IPS DF 4.7 (cell line): ENCODE data around the gene CCM2L.

Experiments used
- DNase-seq: peaks from one replicate; pipeline ENCODE4 v3.0.0-alpha.2; 2013; ENCODE audit warnings: low spot score; ENCODE audit errors: extremely low read depth

Gene CCM2L

DNA sequence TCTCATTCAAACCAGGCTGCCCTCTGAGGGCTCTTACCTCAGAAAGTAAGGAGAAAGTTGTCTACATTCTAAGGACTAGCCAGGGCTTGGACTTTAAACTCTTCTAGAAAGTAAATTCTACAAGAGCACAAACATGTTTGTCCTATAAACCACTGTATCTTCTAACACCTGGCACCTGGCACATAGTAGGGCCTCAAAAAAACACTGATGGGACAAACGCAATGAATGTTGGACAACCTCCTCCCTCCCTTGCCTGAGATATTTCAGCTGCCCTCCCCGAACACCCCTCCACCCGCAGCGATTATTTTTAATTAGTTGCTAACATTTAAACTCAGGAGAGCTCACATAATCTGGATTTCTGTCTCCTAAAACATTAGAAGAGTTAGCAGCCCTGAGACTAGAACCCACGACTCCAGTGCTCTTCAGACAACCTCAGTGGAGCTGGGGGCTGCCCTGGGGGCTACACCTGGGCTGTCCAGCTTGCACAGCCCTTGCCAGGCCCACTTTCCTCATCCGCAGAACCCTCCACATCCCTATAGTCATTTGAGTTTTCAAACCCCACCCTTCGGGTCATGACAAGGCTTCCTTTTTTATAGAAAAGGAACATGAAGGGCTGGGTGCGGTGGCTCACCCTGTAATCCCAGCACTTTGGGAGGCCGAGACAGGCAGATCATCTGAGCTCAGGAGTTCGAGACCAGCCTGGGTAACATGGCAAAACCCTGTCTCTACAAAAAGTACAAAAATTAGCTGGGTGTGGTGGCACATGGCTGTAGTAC, 46.7 kb downstream of the CCM2L start:
- no peak for DNase-seq

DNA sequence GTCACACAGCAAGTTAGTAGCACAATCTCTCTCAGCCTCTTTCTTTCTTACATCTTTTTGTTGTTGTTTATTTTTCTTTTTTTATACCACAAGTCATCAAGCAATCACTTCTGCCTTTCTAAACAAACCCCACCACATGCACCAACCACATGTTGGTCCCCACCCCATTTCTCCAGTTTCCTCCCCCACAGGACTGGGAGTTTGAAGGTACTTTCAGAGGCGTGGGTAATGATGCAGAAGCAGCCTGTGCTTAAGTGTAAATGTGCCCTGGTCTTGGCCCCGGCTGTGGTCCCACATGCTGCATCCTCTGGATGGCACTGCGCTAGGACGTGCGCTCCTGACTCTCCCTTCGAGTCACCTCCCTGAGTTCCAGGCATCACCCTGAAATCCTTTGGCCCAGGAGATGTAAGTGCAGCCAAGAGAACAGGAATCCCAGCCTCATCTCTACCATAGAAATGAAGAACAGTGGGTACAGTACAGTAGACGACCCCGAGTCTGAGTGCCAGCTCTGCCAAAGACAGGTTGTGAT, 47.5 kb downstream of the CCM2L start:
- no peak for DNase-seq

DNA sequence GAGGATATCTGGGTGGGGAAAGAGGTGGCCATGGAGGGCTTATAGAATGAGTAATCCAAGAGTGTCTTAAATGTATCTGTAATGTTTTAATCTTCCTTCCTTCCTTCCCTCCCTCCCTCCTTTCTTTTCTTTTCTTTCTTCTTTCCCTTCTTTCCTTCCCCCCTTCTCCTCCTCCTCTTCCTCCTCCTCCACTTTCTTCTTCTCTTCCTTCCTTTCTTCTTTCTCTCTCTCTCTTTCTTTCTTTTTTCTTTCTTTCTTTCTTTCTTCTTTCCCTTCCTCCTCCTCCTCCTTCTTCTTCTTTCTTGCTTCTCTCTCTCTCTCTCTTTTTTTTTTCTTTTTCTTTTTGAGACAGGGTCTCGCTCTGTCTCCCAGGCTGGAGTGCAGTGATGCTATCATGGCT, 49.0 kb downstream of the CCM2L start:
- DNase-seq: no peak

DNA sequence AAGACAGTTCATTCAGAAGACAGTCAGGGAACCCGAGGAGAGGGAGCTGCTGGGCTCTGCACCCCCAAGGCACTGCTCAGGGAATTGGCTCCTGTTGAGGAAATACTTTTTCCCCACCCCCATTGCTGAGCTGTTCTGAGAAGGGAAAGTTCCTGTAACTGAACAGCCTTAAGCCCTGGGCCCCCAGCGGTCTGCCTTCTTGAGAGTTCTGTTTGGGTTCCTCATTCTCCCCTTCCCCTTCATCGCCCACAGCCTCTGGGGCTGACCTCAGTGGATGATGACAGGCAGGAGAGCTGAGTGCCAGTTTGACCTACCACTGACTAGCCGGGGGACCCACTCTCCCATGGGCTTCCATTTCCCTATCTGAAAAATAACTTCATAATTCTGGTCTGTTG, 52.5 kb downstream of the CCM2L start:
- no peak for DNase-seq

DNA sequence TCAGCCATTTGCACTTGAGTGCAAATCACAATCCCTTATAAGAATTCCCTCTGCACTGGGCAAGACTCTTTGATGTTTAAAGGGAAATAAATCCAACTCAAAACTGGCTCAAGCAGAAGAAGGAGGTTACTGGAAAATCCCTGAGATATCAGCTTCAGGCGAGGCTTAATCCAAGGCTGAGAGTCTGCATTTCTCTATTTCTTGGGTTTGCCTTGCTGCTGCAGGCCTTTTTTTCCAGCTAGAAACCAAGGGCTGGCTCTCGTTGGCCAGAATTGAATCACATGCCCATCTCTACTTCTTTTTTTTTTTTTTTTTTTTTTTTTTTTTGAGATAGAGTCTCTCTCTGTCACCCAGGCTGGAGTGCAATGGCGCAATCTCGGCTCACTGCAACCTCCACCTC, 53.5 kb downstream of the CCM2L start:
- DNase-seq: no peak

DNA sequence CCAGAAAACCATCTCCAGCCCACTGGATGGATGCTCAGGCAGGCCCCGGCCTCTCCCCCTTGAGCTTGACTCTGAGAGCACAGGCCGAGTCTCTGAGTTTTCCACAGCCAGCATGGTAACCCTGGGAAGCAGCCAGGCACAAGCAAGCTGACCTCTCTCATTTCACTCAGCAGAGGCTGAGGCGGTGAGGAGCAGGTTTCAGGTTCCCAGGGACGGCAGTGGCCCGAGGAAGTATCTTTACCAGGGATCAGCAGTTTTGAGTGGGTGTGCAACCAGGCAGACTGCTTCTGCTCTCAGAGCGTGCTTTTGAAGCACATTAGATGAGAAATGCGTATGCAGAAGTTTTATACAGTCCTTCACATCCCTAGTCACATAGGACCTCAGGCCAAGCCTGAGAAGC, 54.4 kb downstream of the CCM2L start:
- DNase-seq: no peak

DNA sequence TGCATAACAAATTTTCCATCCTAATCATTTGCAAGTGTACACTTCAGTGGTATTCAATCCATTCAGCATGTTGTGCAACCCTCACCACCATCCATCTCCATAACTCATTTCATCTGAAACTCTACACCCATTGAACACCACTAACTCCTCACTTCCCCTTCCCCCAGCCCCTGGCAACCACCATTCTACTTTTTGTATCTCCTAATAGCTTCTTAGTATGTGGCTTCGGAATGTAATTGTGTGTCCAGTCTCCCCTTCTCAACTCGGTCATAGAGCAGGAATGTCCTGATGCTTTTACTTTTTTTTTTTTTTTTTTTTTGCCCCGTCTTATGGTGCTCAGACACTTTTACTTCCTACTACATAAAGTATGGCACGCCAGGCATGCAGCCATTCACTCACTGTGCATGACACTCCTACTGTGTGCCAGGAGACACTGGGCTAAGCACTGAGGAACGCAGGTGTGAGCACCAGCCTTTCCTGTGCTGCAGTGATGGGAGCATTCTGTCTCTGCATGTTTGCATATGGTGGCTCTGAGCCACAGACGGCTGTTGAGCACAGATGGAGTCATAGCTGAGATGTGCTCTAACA, 57.1 kb downstream of the CCM2L start:
- no peak for DNase-seq

DNA sequence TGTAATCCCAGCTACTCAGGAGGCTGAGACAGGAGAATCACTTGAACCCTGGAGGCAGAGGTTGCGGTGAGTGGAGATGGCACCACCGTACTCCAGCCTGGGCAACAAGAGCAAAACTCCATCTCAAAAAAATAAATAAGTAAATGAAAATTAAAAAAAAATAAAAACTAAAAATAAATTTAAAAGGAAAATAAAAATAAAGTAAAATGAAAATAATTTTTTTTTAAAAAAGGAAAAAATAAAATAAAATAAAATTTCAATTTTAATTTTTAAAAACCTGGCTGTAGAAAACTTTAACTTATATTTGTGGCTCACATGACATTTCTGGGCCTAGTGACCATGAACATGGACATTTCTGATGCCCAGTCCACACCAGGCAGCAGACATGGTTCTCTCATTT, 57.9 kb downstream of the CCM2L start:
- DNase-seq: no peak

DNA sequence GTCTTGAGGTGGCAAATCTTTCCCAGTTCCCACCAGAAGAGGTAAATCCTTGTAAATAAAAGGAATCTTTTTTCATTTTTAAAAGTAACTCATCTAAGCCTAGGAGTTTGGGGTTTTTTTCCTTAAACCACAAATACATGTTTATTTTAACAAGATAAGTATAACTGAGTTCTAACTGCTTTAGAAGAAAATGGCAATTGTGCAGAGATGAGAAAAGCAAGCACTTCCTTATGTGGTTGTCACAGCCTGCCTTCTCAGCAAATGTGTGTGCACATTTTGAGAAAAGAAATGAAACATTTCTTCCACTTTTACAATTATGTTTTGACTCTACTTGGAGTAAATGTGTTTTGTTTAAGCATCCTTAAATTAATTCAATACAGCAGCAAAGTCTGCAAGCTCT, 59.5 kb downstream of the CCM2L start:
- no peak for DNase-seq

DNA sequence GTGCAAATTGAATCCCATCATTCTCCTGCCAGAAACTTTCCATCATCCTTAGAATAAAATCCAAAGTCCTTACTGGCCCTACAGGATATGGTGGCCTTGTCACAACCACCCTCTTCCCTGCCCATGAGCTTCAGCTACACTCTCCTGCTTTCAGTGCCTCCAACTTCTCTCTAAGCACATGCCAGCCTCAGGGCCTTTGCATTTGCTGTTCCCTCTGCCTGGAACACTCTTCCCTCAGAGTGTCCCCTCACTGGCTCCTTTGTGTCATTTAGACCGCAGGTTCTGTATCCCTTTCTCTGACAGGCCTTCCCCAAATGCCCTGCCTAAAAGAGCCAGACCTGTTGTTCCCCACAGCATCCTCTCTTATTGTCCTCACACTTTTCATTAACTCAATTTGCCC, 60.0 kb downstream of the CCM2L start:
- DNase-seq: no peak

DNA sequence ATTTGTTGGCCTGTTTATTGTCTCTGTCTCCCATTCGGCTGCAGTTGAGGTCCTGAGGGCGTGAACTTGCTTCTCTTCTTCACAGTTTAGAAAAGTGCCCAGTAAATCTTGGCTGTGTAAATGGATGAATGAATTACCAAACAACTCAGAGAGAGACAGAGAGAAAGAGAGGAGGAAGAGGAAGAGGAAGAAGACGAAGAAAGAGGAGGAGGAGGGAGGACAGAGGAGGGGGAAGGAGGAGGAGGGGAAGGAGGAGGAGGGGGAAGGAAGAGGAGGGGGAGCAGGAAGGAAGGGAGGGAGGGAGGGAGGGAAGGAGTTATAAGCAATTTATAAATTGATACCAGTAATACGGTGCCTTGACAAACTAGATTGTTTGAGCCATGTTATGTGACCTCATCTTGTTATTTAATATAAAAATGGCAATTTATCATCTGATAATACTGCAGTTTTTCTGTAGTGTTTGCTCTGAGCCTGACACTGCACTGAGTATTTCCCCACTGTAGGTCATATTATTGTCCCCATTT, 60.5 kb downstream of the CCM2L start:
- DNase-seq: no peak

DNA sequence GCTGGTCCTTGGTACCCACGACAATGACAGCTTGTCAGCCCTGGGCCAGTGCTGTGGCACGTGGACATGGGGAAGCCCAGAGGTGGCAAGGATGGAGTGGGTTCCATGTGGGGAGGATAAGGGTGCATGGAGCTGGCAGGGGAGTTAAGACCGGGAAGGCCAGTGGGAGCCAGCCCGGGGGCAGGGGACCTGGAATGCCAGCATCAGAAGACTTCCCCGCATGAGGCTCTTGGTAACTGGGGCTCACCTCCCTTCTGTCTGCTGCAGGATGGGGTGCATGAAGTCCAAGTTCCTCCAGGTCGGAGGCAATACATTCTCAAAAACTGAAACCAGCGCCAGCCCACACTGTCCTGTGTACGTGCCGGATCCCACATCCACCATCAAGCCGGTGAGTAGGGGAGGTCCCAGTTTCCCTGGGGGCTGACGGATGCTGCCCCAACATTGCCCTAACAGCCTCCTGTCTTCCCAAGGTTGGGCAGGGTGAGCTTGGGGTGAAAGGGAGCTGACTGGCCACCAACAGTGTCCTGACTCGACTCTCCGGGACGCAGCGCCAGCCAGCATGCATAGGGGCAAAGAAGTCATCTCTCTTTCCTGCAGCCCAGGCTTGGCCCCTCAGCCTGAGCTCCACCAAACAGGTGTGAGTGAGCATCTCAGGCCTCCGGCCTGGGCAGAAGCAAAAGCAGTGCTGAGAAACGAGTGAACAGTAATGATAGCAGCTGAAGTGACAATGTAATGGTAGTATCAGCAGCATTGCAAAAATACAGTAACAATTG, 61.3 kb downstream of the CCM2L start:
- no peak for DNase-seq

DNA sequence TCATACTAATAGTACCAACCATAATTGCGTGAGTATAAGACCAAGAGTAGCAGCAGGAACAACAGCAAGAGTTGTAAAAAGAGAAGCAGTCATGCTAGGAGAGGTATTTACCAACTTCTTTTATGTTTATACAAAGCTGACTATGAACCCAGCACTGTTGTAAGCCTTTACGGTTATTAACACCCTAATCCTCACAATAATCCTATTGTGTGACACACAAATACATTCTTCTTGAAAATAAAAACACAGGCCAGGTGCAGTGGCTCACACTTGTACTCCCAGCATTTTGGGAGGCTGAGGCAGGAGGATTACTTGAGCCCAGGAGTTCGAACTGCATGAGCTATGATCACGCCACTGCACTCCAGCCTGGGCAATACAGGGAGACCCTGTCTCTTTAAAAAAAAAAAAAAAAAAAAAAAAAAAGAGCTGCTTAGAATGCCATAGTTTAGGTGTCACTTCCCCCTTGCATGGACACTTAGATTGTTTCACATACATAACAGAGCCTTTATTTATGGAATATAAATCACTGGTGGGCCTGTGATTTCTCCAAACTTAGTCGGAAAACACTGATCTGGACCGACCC, 62.0 kb downstream of the CCM2L start:
- no peak for DNase-seq

DNA sequence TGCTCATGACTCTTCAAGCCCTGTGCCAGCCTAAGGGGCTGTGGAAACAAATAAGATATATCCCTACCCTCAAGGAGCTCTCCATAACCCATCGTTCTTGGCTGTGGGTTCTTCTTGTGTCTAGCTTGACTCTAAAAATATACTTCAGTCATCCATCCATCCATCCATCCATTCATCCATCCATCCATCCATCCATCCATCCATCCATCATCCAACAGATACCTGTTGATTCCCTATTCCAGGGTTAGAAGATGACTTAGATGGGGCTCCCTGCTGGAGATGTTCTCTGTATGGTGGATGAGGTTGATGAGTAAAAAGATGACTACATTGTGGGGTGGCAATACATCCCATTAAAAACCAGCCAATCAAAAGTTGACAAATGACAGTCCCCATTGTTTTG, 65.3 kb downstream of the CCM2L start:
- DNase-seq: no peak

DNA sequence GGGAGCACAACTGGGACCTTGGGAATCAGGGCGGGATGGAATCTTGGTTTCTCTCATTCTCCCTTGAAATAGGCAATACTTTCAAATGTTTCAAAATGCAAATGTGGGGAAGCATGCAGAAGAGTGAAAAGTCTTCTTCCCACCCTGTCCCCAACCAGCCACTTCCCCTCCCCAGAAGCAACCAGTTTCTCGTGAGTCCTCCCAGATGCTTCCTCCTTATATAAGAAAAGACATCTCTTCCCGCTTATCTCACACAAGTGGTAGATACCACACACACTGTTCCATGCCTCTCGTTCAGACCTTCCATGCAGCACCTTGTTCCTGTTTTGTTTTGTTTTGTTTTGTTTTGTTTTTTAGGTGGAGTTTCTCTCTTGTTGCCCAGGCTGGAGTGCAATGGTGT, 67.0 kb downstream of the CCM2L start:
- DNase-seq: no peak

DNA sequence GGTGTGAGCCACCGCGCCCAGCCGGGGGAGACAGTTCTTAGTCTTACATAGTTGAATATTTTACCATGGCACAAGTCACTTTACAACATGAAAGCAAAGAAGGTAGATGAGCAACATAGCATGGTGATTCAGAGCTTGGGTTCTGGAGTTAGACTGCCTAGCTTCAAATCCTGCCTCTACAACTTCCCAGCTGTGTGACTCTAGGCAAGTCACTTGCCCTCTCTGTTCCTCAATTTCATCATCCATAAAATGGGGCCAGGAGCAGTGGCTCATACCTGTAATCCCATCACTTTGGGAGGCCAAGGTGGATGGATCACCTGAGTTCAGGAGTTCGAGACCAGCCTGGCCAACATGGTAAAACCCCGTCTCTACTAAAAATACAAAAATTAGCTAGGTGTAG, 68.1 kb downstream of the CCM2L start:
- no peak for DNase-seq

DNA sequence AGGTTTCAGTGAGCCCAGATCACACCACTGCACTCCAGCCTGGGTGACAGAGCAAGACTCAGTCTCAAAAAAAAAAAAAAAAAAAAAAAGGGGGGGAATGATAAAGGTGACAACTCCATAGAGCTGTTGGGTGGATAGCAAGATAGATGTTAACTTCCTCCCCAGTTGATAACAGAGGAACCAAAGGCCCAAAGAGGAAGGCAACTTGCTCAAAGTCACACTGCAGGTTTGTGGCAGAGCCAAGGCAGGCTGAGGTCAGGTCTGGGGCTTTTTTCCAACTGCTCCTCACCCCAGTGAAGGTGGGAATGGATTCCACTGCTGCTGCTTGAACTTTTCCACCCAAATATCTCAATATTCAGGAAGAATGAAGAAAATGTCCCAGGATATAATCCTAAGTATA, 68.6 kb downstream of the CCM2L start:
- no peak for DNase-seq

DNA sequence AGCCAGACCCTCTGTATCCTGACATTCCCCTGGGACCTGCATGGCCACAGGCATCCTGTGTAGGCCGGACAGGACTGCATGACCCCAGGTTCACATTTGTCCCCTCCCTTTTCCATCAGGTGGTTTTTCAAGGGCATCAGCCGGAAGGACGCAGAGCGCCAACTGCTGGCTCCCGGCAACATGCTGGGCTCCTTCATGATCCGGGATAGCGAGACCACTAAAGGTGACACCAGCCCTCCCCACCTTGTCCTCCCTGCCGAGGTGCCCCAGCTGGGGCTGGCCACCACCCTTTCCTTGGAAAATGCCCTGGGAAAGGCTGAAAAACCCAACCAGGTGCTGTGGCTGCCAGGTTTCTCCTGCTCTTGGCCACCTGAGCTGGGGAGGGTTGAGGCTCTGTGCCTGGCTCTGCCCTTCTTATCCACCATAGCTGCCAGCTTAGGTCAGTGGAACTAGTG, 69.4 kb downstream of the CCM2L start:
- no peak for DNase-seq

DNA sequence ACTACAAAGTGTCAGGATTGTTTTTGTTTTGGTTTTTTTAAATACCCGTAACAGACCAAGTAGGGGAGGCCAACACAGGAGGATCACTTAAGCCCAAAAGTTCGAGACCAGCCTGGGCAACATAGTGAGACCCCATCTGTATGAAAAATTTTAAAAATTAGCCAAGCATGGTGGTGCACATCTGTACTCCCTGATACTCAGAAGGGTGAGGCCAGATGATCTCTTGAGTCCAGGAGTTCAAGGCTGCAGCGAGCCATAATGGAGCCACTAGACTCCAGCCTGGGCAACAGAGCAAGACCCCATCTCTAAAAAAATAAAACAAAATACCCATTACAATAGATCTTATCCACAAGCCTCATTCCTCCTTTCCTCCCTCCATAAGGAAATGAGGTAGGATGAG, 70.5 kb downstream of the CCM2L start:
- DNase-seq: no peak
